HepG2 (cell line): ENCODE measurements around the gene TGFBRAP1. TPM values are rescaled to one million over a fixed set of nuclear protein-coding genes. Genes with fewer than 3 reads are reported as not detected.

Experiments used
- ATAC-seq: fragments of 200-7000 bp; cut with Tn5 transposase; 3 replicates; pipeline ENCODE4 v1.9.1; 2020; ENCODE audit warnings: mild to moderate bottlenecking, moderate library complexity
- BruUV-seq: library from RNA; stranded (reverse); fragments of 400-500 nt; replicated peaks from 2 replicates; lab custom pipeline; 2021; lab: Mats Ljungman, UMichigan
- CTCF ChIA-PET: fragments of 300-600 bp; formaldehyde crosslinking; extraction: SDS; loops from one replicate; lab custom pipeline; 2021; ENCODE audit warnings: low total read pairs, inconsistent platforms, low intra/inter-chr PET ratio; lab: Yijun Ruan, JAX
- POLR2A ChIA-PET: fragments of 350-600 bp; sonication (Branson Sonifier 250); formaldehyde crosslinking; loops from one replicate; lab custom pipeline; 2020; ENCODE audit warnings: antibody characterized with exemption, inconsistent platforms; lab: Yijun Ruan, JAX
- DNase-seq: peaks from one replicate; pipeline ENCODE4 v3.0.0-alpha.2; 2015; ENCODE audit warnings: low spot score
- FAIRE-seq: peaks from 3 replicates; lab custom pipeline; 2011; peaks lifted over from hg19 to GRCh38; lab: Jason Lieb, UNC
- H2AFZ ChIP-seq: one replicate; pipeline ENCODE4 v1.6.1; 2011; ENCODE audit warnings: low read length, inconsistent platforms
- H3K27ac ChIP-seq: fragments of 300-600 bp; 3 replicates; pipeline ENCODE4 v1.8.0; 2011; ENCODE audit warnings: mixed run types, mild to moderate bottlenecking, mixed read lengths, low read length, inconsistent platforms; ENCODE audit not compliant: insufficient read depth; ENCODE audit errors: extremely low read length
- H3K27me3 ChIP-seq, 2 experiments: fragments of 200-600 bp in 1 of 2; 2 replicates in 1 of 2; 3 replicates in 1 of 2; pipeline versions ENCODE4 v1.6.0 to v1.8.0; 2011; ENCODE audit warnings: low read length in 2 of 2, mild to moderate bottlenecking in 2 of 2, moderate library complexity in 2 of 2, inconsistent platforms in 1 of 2; ENCODE audit not compliant: insufficient read depth in 2 of 2, control insufficient read depth in 1 of 2
- H3K36me3 ChIP-seq, 2 experiments: fragments of 200-600 bp in 1 of 2; replicated peaks in 1 of 2; 2 replicates in 1 of 2; 3 replicates in 1 of 2; pipeline versions ENCODE4 v1.5.1 to v1.8.0; 2011; ENCODE audit warnings: low read length in 2 of 2, inconsistent platforms in 1 of 2; ENCODE audit not compliant: insufficient read depth in 2 of 2, control insufficient read depth in 1 of 2
- H3K4me1 ChIP-seq: 2 replicates; pipeline ENCODE4 v1.5.1; 2012; ENCODE audit warnings: low read length, inconsistent platforms; ENCODE audit not compliant: insufficient read depth
- H3K4me2 ChIP-seq: 2 replicates; pipeline ENCODE4 v1.6.0; 2011; ENCODE audit warnings: low read depth, low read length, inconsistent platforms
- H3K4me3 ChIP-seq, 3 experiments: fragments of 200-600 bp in 1 of 3; sonication (generic), shearing (Covaris generic) in 1 of 3; replicated peaks in 1 of 3; 2 replicates each; pipeline ENCODE4 v1.5.1; 2011 to 2016; ENCODE audit warnings: low read length in 3 of 3, inconsistent platforms in 2 of 3, low read depth in 2 of 3, mild to moderate bottlenecking in 2 of 3, control low read depth in 1 of 3, mixed read lengths in 1 of 3; ENCODE audit not compliant: insufficient read depth in 1 of 3
- H3K79me2 ChIP-seq: one replicate; pipeline ENCODE4 v1.6.1; 2011; ENCODE audit warnings: low read length, inconsistent platforms; ENCODE audit not compliant: insufficient read depth
- H3K9ac ChIP-seq: 2 replicates; pipeline ENCODE4 v1.6.0; 2011; ENCODE audit warnings: mild to moderate bottlenecking, low read depth, low read length, inconsistent platforms; ENCODE audit not compliant: insufficient read depth
- H3K9me3 ChIP-seq: 2 replicates; pipeline ENCODE4 v1.5.1; 2012; ENCODE audit warnings: mild to moderate bottlenecking, low read length
- H4K20me1 ChIP-seq: 2 replicates; pipeline ENCODE4 v1.6.0; 2011; ENCODE audit warnings: inconsistent platforms, mild to moderate bottlenecking, low read length, moderate library complexity; ENCODE audit not compliant: insufficient read depth
- SAFB2 ChIP-seq: sonication (generic); formaldehyde crosslinking; IDR thresholded peaks from 2 replicates; pipeline ENCODE4 v1.5.1; 2020; ENCODE audit warnings: missing genetic modification reagents, low read depth, mild to moderate bottlenecking, borderline replicate concordance
- SKI ChIP-seq: fragments of 450-650 bp; IDR thresholded peaks from one replicate; pipeline ENCODE4 v1.6.1; 2018; ENCODE audit warnings: mild to moderate bottlenecking; ENCODE audit not compliant: partially characterized antibody
- SMAD9 ChIP-seq: sonication (generic); formaldehyde crosslinking; IDR thresholded peaks from 2 replicates; pipeline ENCODE4 v1.5.1; 2020; ENCODE audit warnings: mild to moderate bottlenecking, missing genetic modification reagents
- TCF12 ChIP-seq, 2 experiments: fragments of 450-650 bp in 1 of 2; sonication (generic) in 1 of 2; formaldehyde crosslinking in 1 of 2; IDR thresholded peaks; 2 replicates each; pipeline versions ENCODE4 v1.6.1 to v1.8.0; 2017 to 2022; ENCODE audit warnings: antibody characterized with exemption in 1 of 2, mild to moderate bottlenecking in 1 of 2, missing genetic modification reagents in 1 of 2, moderate library complexity in 1 of 2
- TSC22D2 ChIP-seq: sonication (generic); formaldehyde crosslinking; IDR thresholded peaks from 2 replicates; pipeline ENCODE4 v1.5.1; 2020; ENCODE audit warnings: missing genetic modification reagents, mild to moderate bottlenecking, borderline replicate concordance
- ZFY ChIP-seq: sonication (generic); formaldehyde crosslinking; IDR thresholded peaks from 2 replicates; pipeline ENCODE4 v1.4.0; 2020; ENCODE audit warnings: missing genetic modification reagents
- WGBS: methylation state at CpG from one replicate; pipeline ENCODE4 v1.1.6; 2017; ENCODE audit warnings: low lambda C conversion rate; 5-methylcytosine and 5-hydroxymethylcytosine counted together
- in situ Hi-C: cut with HindIII; loops from 2 replicates; pipeline ENCODE4 v1.10.0; 2017; ENCODE audit warnings: low pct_unique_long_range_greater_than_20kb; ENCODE audit not compliant: extremely low pct_ligation_motif_present
- intact Hi-C: fragments of 100-400 bp; cut with micrococcal nuclease; formaldehyde crosslinking; loops from one replicate; pipeline ENCODE4 v1.10.0; 2022; ENCODE audit not compliant: unreplicated experiment
- polyA plus RNA-seq, 8 experiments: library from polyadenylated mRNA; depleted of rRNA in 3 of 8; stranded (reverse) in 7 of 8; unstranded in 1 of 8; fragments of >200 nt; fragmentation: Illumina TruSeq in 4 of 8; extraction: Trizol in 4 of 8; gene quantifications; 2 replicates each; pipeline versions ENCODE4 v1.2.1 to v1.2.3, GENCODE V29; 2011 to 2016; ENCODE audit warnings: low read depth in 4 of 8, missing spikeins in 1 of 8, mixed read lengths in 1 of 8; ENCODE audit not compliant: insufficient read depth in 1 of 8
- total RNA-seq, 5 experiments: library from RNA; depleted of rRNA; stranded (reverse); fragments of >200 nt; fragmentation: Illumina TruSeq; extraction: Trizol; gene quantifications; 2 replicates each; pipeline ENCODE4 v1.2.3, GENCODE V29; 2016; ENCODE audit warnings: low read depth in 1 of 5
- TF ChIP-seq, protein P1 (sequence below): IDR thresholded peaks from 2 replicates; pipeline ENCODE4 v1.6.1; 2018; ENCODE audit warnings: missing genetic modification reagents
- TF ChIP-seq, protein P2 (sequence below): sonication (generic); formaldehyde crosslinking; IDR thresholded peaks from 2 replicates; pipeline ENCODE4 v1.8.1; 2022; ENCODE audit warnings: low read depth, mild to moderate bottlenecking, missing genetic modification reagents

TGFBRAP1 gene
- total and polyA plus RNA-seq, 2 of the 13 experiments (the other 11 are each of a cell fraction or from before 2014, with no cell fraction given) = 12.7 to 22.9 TPM

DNA sequence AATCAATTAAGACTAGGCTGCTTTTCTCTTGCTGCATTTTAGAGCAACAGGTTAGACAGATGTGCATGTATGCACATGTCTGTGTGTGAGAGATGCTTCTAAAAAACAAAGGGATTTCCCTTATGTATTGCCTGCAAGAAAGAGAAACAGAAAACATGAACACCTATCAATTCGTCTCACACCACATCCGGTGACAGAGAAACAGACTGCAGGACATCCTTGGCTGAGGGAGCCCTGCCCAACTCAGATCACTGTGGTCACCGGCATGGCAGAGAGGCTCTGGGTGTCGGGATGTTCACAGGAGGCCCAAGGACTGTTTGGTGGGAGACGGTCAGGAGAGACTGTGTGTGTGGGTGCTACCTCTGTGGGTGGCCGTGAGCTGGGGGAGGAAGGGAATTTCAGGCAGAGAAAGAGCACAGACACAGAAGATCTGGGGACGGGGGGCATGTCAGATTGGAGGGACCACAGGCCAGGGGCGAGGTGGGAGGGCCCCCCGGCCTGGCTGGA is 44.4 kb upstream of the TGFBRAP1 start:
- CTCF ChIA-PET = interaction anchor here (1.2 to 1.4 kb wide), 2 partner anchors 144 to 147 kb away, joined by 3 to 4 read pairs; no protein-coding TSS in a partner anchor

More for the DNA sequence above, 44.4 kb upstream of the TGFBRAP1 start:
- H3K4me2 ChIP-seq = no peak overlapping the region
- intact Hi-C loops (no loop called here), in situ Hi-C loops (loop anchor here (5.0 kb wide), 2 partner anchors 38 to 143 kb away; no protein-coding TSS in a partner anchor)
- no peaks in the 10 kb centered on the region for H3K27me3 ChIP-seq
- no TSS peak for BruUV-seq
- no peak overlapping the region for H3K9ac ChIP-seq
- no peaks in the 10 kb centered on the region for H3K79me2 ChIP-seq
- peaks cover 0 to 27% of the 10 kb centered on the region in 2 experiments; a peak in 3 of 5 replicates for H3K36me3 ChIP-seq
- no peak for ATAC-seq
- POLR2A ChIA-PET = no interaction called here
- H3K4me1 ChIP-seq = peaks cover 16% of the 10 kb centered on the region
- no peak overlapping the region for H3K4me3 ChIP-seq
- DNase-seq = no peak
- no peak for FAIRE-seq
- no peak overlapping the region for H2AFZ ChIP-seq
- H3K27ac ChIP-seq = no peak overlapping the region
- WGBS = 95% methylated on average over 9 of the region's 9 CpGs
- no peaks in the 10 kb centered on the region for H3K9me3 ChIP-seq
- H4K20me1 ChIP-seq = no peaks in the 10 kb centered on the region; the same call in 1 of the 2 replicates
- TF ChIP-seq, protein P1, sequence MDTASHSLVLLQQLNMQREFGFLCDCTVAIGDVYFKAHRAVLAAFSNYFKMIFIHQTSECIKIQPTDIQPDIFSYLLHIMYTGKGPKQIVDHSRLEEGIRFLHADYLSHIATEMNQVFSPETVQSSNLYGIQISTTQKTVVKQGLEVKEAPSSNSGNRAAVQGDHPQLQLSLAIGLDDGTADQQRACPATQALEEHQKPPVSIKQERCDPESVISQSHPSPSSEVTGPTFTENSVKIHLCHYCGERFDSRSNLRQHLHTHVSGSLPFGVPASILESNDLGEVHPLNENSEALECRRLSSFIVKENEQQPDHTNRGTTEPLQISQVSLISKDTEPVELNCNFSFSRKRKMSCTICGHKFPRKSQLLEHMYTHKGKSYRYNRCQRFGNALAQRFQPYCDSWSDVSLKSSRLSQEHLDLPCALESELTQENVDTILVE (CRISPR knock-in tag) = no peak
- TF ChIP-seq SMAD9 (CRISPR knock-in tag) = no peak
- no peak for TF ChIP-seq ZFY
- TF ChIP-seq SAFB2 = no peak
- no peak for TF ChIP-seq TSC22D2 (CRISPR knock-in tag)
- TF ChIP-seq TCF12 (IDR thresholded peaks at IDR 0.05) = no peak
- TF ChIP-seq TCF12 (CRISPR knock-in tag; IDR thresholded peaks at IDR 0.05) = no peak
- TF ChIP-seq SKI = no peak
- TF ChIP-seq, protein P2, sequence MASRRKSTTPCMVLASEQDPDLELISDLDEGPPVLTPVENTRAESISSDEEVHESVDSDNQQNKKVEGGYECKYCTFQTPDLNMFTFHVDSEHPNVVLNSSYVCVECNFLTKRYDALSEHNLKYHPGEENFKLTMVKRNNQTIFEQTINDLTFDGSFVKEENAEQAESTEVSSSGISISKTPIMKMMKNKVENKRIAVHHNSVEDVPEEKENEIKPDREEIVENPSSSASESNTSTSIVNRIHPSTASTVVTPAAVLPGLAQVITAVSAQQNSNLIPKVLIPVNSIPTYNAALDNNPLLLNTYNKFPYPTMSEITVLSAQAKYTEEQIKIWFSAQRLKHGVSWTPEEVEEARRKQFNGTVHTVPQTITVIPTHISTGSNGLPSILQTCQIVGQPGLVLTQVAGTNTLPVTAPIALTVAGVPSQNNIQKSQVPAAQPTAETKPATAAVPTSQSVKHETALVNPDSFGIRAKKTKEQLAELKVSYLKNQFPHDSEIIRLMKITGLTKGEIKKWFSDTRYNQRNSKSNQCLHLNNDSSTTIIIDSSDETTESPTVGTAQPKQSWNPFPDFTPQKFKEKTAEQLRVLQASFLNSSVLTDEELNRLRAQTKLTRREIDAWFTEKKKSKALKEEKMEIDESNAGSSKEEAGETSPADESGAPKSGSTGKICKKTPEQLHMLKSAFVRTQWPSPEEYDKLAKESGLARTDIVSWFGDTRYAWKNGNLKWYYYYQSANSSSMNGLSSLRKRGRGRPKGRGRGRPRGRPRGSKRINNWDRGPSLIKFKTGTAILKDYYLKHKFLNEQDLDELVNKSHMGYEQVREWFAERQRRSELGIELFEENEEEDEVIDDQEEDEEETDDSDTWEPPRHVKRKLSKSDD (CRISPR knock-in tag) = no peak
